DOHH2 (cell line): ENCODE data around the gene ABHD3.

Source experiments
- CTCF ChIP-seq: fragments of 200-600 bp; sonication (generic); IDR thresholded peaks from one replicate; pipeline ENCODE4 v1.5.1; 2014; ENCODE audit warnings: antibody characterized with exemption, mild to moderate bottlenecking, low read depth, low read length; ENCODE audit not compliant: poor library complexity, severe bottlenecking
- EZH2phosphoT487 ChIP-seq: fragments of 200-600 bp; sonication (generic); IDR thresholded peaks from 2 replicates; pipeline ENCODE4 v1.6.1; 2017; ENCODE audit warnings: borderline replicate concordance, mild to moderate bottlenecking, antibody characterized with exemption, low read length, moderate library complexity, mixed read lengths

DNA sequence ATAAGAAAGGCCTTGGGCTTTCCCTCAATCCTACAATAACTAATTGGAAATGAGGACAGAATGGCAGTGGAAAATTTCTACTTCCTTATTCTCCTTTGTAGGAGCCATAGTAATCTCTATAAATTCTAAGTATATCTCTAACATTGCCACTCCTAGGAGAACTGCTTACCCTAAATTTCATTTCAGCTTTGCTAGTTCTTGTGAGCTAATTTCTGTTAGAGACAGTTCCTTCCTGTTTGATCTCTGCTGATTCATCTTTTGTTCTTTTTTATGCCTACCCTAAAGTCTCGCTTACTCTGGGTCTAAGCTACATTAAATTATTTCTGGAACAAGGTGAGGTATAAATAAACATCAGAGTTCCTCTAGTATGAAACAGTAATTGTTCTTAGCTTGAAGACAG is 25.7 kb downstream of the ABHD3 start:
- no peak for TF ChIP-seq CTCF
- no peak for TF ChIP-seq EZH2phosphoT487
